Mucosa of descending colon (tissue), 3 donors: ENCODE data around the gene PRF1. TPM values are rescaled to one million over a fixed set of nuclear protein-coding genes. Genes with fewer than 3 reads are reported as not detected.
"Not testable (repeated sequence)": the region's sequence is repeated elsewhere in the genome, so short reads cannot be mapped to it uniquely, and the experiment has no call there.

ENCODE experiments used
- ATAC-seq: fragments of 200-7000 bp; cut with Tn5 transposase; one replicate; pipeline ENCODE4 v1.9.1; 2020; ENCODE audit warnings: mild to moderate bottlenecking, moderate library complexity
- DNase-seq, 3 donors: peaks; one replicate each; pipeline ENCODE4 v3.0.0-alpha.2; 2020
- H3K36me3 ChIP-seq: fragments of 200-600 bp; one replicate; pipeline ENCODE4 v1.8.0; 2021; ENCODE audit warnings: low read depth, mild to moderate bottlenecking
- H3K4me1 ChIP-seq: fragments of 200-600 bp; one replicate; pipeline ENCODE4 v1.8.0; 2021; ENCODE audit warnings: low read depth, mild to moderate bottlenecking
- H3K4me3 ChIP-seq: fragments of 200-600 bp; one replicate; pipeline ENCODE4 v1.8.0; 2021; ENCODE audit warnings: mild to moderate bottlenecking
- H3K9me3 ChIP-seq: fragments of 200-600 bp; one replicate; pipeline ENCODE4 v1.8.0; 2021; ENCODE audit warnings: mild to moderate bottlenecking
- intact Hi-C, 2 donors: fragments of 100-400 bp; cut with DNase I in 1 of 2; cut with micrococcal nuclease in 1 of 2; formaldehyde crosslinking; loops; one replicate each; pipeline versions ENCODE4 v1.11.0 to v1.11.1; 2022; cut with DNase I, micrococcal nuclease
- total RNA-seq, 3 donors: library from RNA; stranded (reverse); fragmentation: NEBNext Ultra II Directional in 2 of 3; extraction: Animal tissue kit (Norgen Biotek cat#: 25700) in 2 of 3; gene quantifications; one replicate each; pipeline versions ENCODE4 v1.2.1 to v1.2.4, GENCODE V29; 2021 to 2023
- TF ChIP-seq, protein P1 (sequence below): fragments of 200-600 bp; IDR thresholded peaks from one replicate; pipeline ENCODE4 v1.8.0; 2022; ENCODE audit warnings: antibody characterized with exemption, mild to moderate bottlenecking
- donor health status: DM: no; HTN: no; CAD: no; lungs with moderate emphysema.
- donor health status: DM: no; HTN: no; CAD: no.
- donor health status: DM: no; HTN: yes; CAD: no.

Gene PRF1
- total RNA-seq, 3 donors from 2014 or later: 2.5 to 3.7 (median 3.0) TPM

- Histone ChIP-seq H3K36me3 (no peaks in the 10 kb centered on the region), H3K9me3 (peaks cover 4% of the 10 kb centered on the region), H3K4me3 (no peak overlapping the region), H3K4me1 (no peaks in the 10 kb centered on the region)
- DNase-seq: no peak
- intact Hi-C loops: no loop called here
- no peak for ATAC-seq
- TF ChIP-seq, protein P1, sequence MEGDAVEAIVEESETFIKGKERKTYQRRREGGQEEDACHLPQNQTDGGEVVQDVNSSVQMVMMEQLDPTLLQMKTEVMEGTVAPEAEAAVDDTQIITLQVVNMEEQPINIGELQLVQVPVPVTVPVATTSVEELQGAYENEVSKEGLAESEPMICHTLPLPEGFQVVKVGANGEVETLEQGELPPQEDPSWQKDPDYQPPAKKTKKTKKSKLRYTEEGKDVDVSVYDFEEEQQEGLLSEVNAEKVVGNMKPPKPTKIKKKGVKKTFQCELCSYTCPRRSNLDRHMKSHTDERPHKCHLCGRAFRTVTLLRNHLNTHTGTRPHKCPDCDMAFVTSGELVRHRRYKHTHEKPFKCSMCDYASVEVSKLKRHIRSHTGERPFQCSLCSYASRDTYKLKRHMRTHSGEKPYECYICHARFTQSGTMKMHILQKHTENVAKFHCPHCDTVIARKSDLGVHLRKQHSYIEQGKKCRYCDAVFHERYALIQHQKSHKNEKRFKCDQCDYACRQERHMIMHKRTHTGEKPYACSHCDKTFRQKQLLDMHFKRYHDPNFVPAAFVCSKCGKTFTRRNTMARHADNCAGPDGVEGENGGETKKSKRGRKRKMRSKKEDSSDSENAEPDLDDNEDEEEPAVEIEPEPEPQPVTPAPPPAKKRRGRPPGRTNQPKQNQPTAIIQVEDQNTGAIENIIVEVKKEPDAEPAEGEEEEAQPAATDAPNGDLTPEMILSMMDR: no peak
Measured at GRCh38 chr10:70648427-70648826, 45.9 kb upstream of the PRF1 start.

DNA sequence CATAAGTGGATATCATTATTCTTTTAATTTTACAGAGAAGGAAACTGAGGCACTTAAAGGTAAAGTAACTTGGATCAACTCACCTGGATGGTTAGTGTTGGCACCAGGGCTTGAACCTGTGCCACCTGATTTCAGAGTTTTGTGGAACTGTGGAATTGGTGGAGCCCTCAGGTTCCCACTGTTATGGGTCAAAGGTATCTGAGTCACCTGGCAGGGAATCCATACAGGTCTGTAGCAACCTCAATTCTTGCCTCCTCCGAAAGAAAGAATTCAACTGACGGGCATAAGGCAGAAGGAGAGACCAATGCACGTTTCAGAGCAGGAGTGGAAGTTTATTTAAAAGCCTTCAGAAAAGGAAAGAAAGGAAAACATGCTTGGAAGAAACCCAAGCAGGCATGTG lies 44.5 kb upstream of the PRF1 start:
- H3K4me1 ChIP-seq: no peaks in the 10 kb centered on the region
- DNase-seq (no peak), ATAC-seq (no peak)
- intact Hi-C loops: no loop called here
- H3K4me3 ChIP-seq: no peak overlapping the region
- TF ChIP-seq, protein P1: no peak
- H3K9me3 ChIP-seq: peaks cover 4% of the 10 kb centered on the region
- H3K36me3 ChIP-seq: no peaks in the 10 kb centered on the region

DNA sequence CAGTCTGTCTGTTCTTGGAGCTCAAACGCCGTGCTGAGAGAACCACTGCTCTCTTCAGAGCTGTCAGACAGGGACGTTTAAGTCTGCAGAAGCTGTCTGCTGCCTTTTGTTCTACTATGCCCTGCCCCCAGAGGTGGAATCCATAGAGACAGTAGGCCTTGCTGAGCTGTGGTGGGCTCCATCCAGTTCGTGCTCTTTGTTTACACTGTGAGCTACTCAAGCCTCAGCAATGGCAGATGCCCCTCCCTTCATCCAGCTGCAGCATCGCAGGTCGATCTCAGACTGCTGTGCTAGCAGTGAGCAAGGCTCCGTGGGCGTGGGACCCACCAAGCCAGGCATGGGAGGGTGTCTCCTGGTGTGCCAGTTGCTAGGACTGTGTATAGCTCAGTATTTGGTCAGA lies 42.4 kb upstream of the PRF1 start:
- H3K9me3 ChIP-seq, H3K36me3 ChIP-seq, H3K4me3 ChIP-seq, H3K4me1 ChIP-seq, intact Hi-C loops, ATAC-seq, DNase-seq: not testable (repeated sequence)

- H3K9me3 ChIP-seq, H3K36me3 ChIP-seq, ATAC-seq, H3K4me1 ChIP-seq, intact Hi-C loops, DNase-seq, H3K4me3 ChIP-seq: not testable (repeated sequence)
Measured at GRCh38 chr10:70643272-70643671, 40.7 kb upstream of the PRF1 start.

DNA sequence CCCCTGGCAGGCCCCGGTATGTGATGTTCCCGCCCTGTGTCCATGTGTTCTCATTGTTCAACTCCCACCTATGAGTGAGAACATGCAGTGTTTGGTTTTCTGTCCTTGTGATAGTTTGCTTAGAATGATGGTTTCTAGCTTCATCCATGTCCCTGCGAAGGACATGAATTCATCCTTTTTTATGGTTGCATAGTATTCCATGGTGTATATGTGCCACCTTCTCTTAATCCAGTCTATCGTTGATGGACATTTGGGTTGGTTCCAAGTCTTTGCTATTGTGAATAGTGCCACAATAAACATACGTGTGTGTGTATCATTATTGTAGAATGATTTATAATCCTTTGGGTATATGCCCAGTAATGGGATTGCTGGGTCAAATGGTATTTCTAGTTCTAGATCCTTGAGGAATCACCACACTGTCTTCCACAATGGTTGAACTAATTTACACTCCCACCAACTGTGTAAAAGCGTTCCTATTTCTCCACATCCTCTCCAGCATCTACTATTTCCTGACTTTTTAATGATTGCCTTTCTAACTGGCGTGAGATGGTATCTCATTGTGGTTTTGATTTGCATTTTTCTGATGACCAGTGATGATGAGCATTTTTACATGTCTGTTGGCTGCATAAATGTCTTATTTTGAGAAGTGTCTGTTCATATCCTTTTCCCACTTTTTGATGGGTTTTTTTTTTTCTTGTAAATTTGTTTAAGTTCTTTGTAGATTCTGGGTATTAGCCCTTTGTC lies 37.3 kb upstream of the PRF1 start:
- ATAC-seq, H3K4me3 ChIP-seq, H3K36me3 ChIP-seq, H3K4me1 ChIP-seq, intact Hi-C loops, DNase-seq, H3K9me3 ChIP-seq: not testable (repeated sequence)

DNA sequence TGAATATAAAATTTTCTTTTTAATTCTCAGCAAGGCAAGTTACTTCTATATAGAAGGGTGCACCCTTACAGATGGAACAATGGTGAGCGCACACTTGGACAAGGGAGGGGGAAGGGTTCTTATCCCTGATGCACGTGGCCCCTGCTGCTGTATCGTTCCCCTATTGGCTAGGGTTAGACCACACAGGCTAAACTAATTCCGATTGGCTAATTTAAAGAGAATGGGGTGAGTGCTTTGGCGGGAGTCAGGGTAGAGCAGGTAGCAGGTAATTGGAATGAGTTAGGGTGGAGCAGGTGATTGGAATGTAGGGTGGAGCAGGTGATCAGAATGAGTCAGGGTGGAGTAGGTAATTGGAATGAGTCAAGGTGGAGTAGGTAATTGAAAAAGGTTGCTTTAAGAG lies 32.0 kb upstream of the PRF1 start:
- H3K36me3 ChIP-seq, H3K9me3 ChIP-seq, intact Hi-C loops, H3K4me3 ChIP-seq, DNase-seq, H3K4me1 ChIP-seq, ATAC-seq: not testable (repeated sequence)

DNA sequence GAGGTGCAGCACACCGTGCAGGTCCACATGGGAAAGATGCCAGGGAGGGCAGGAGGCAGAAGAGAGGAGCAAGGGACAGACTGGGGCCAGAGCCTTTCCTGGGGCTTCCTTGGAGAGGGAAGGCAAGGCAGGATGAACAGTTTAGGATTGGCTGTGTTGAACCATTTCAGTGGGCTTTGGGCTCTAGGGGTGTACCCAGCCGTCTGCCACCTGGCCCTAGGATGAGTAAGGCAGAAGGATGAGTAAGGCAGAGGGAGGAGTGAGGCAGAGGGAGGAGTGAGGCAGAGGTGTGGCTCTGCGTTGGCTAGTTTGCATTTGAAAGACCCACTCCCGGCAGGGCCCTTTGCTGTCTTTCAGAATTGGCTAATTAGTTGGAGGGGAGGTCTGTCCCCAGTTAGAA lies 31.5 kb upstream of the PRF1 start:
- TF ChIP-seq, protein P1: no peak
- DNase-seq (no peak), ATAC-seq (peak; percentile 49)
- no peaks in the 10 kb centered on the region for H3K36me3 ChIP-seq
- H3K4me3 ChIP-seq: no peak overlapping the region
- H3K9me3 ChIP-seq: peaks cover 6% of the 10 kb centered on the region
- H3K4me1 ChIP-seq: no peaks in the 10 kb centered on the region
- intact Hi-C loops: no loop called here

GRCh38 chr10:70631735-70632134 lies 29.2 kb upstream of the PRF1 start:
- H3K9me3 ChIP-seq, H3K4me1 ChIP-seq, intact Hi-C loops, H3K36me3 ChIP-seq, DNase-seq, H3K4me3 ChIP-seq, ATAC-seq: not testable (repeated sequence)
